ELF-1 (cell line): ENCODE measurements around the gene HDAC4.
A peak's percentile ranks its signal among the peaks of the same experiment; 100 is the strongest.
"Not testable (repeated sequence)": the region's sequence is repeated elsewhere in the genome, so short reads cannot be mapped to it uniquely, and the experiment has no call there.

Experiments
- DNase-seq: peaks from one replicate; pipeline ENCODE4 v3.0.0-alpha.2; 2016; ENCODE audit warnings: low read depth, low spot score

Gene HDAC4

DNA sequence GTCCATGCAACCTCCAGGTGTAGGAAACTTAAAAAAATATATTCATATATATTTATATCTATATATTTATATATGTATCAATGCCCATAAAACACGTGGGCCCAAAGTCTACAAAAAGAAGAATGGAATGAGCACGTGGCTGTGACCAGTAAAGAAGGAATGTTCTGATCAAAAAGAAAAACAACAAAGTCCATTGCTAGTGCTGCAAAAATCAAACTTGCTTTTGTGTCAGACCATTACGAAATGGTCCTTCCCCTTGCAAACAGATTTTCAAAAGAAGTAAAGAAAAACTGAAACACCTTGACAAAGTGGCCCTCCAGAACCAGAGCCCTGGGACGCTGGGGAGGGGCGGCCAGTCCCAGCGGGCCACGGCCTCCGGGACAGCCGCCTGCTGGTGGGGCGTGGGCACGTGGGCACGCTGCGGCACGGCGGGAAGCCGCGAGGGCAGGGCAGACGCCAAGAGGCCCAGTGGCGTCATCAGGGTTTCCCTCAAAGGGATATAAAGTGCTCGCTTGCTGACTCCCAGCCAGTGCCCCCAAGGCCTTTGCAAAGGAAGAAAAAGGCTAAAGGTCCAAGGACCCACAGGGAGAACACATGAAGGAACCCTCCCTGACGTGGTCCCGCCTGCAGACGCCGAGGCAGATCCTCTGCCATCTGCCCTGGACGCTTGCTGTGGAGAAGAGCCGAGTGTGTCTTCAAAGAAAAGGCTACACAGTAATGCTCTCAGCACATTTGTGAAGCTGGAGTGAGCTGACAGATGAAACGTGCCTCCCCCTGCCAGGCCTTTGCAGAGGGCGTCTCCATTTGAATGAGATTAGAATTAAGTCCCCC lies 351.2 kb downstream of the HDAC4 start:
- DNase-seq = no peak

DNA sequence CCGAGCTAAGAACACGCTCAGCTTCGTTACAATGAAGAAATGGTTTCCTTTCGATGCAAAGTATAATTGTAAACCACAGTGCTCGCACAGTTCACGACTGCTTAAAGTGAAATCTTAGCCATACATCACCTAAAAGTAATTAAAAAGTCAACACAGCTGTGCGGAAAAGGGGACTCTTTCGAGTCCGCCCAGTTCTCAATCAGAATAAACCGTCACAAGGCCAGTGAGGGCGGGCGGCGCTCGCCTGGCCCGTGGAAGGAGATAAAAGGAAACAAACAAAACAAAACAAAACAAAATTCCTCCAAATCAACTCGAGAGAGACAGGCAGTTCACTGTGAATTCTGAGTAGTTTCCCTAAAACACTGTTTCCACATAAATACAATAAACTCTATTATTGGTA lies 352.1 kb downstream of the HDAC4 start:
- DNase-seq = no peak

DNA sequence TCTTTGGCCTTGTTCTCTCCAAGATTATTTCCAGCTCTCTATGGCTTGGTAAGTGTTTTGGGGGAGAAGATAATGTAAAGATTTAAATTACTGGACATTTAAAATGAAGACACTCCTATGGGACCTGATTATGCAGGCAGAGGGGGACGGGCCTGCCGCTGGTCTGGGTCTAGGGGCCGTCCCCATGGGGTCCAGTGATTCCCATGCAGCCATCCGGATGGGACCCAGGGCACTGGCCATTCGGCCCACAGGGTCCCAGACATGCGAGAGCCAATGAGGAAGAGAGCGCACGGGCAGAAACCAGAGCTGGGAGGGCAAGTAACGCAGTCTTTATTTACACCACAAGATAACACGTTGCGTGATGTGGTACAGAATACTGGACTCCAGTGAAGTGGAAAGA lies 353.0 kb downstream of the HDAC4 start:
- no peak for DNase-seq

DNA sequence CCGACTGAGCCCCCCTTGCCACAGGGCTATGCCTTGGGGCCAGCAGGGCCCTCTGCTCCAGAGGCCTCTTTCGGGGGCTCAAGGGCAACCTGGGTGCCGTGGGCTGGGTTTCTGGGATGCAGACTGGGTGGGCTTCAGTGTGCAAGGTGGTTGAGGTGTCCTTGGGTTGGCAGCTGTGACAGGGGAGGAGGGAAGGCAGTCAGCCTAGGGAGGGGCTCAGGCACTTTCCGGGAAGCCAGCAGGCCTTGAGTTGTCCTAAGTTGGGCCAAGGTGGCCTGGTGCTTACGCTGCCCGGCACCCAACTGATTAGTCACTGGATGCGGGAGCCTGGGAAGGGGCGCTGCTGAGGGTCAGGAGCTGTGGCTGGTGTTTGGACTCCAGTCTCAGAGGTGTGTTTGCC lies 353.4 kb downstream of the HDAC4 start:
- DNase-seq = no peak

DNA sequence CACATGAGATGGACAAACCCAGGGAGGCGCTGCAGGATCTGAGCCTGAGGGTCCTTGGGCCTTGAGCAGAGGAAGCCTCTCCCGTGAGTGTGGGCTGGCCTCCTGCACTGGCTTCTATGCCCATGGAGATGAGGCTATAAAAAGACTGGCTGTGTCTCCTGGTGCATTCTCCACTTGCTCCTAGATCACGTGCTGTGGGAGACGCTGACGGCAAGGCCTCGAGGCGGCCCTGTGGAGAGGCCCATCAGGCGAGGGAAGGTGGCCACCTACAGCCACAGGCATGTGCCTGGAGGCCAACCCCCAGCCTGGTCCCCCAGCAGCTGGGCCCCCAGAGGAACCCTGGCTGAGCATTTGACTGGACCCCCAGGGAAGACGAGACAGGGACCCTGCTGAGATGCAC lies 354.0 kb downstream of the HDAC4 start:
- no peak for DNase-seq

DNA sequence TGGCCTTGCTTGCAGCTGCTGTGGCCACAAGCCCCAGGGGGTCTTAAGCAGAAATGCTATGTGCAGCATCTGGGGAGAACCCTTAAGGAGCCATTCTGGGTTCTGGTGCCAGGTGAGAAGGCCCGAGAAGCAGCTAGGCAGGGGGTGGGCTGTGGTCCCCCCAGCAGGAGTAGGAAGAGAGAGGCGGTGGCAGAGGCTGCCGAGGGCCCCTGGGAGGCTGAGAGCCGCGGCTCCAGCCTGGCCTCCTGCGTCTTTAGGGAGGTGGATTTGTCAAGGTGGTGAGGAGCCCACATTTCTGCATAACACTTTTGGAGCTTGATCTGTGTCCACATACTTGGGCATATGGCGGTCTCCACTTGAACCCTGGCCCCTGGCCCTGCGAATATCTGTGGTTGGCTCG lies 356.5 kb downstream of the HDAC4 start:
- no peak for DNase-seq

DNA sequence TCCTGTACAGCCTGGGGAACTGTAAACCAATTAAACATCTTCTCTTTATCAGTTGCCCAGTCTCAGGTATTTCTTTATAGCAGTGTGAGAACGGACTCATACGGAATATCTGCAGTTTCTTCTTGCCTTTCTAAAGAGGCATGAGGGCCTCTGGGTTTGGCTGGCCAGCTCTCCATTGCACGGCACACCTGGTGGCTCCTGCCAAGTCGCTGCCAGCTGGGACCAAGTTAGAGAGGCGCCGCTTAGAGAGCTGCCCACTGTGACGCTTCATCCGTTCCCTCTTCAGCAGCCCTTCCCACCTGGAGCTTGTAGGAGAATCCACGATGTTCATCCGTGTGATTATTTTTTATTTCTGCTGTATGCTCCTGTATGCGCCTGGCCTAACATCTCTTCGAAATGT lies 357.5 kb downstream of the HDAC4 start:
- no peak for DNase-seq

DNA sequence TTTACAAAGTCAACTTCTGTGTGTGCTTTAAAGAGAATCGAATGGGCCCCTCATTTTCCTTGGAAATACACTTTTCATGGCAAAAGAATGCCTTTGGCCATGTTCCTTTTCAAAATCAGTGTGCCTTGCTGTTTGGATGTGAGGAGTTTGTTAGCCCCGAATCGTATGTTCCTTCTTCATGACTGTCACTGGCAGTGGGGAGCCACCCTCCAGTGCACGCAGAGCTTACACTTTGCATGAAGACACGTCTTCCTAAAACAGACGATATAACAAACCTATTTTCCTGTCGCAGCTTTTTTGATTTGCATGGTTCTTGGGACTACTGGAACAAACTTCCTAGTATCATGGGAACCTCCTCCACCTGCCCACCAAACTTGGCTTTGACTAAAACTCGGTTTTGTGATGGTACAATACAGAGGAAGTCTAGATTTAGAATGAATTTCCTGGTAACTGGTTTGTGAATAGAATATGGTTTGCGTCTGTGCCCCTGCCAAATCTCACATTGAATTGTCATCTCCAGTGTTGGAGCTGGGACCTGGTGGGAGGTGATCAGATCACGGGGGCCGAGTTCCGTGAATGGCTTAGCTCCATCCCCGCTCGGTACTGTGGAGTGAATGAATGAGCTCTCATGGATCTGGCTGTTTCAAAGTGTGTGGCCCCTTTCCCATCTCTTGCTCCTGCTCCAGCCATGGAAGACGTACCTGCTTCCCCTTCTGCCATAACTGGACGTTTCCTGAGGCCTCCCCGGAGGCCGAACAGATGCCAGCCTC lies 358.1 kb downstream of the HDAC4 start:
- DNase-seq = no peak

DNA sequence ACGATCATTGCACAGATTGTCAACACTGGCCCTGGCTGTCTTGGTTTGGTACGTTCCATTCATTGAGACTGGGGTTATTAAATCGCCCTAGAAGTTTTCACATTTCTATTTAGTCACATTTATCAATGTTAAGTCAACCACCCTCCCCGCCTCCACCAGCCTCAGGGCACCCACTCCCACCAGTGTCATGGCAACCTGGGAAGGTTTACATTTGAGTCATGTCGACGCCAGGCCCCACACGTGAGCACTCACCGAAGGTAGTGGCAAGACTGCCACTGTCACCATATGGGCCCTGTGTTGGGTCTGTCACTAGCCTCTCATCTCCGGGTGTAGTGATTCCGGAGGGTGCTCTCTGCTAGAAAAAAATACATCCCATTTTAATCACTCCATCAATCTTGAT lies 358.8 kb downstream of the HDAC4 start:
- DNase-seq = no peak

DNA sequence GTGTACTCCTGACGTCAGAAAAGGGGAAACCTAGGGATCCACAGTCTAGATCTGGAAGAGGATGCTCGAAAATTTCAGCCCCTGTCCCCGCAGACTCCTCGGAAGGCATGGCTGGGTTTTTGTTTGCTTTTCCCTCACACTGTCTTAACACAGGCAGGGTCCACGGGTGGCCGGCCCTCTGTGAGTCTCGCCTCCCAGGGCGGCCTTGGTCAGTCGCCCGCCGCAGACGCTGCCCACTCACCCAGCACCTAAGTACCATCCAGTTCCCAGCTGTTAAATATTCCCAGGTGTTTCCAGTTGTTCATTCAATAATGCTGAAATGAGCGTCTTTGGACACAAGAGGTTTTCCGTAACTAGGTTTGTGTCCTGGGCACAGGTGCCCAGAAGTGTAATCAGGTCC lies 359.8 kb downstream of the HDAC4 start:
- no peak for DNase-seq

DNA sequence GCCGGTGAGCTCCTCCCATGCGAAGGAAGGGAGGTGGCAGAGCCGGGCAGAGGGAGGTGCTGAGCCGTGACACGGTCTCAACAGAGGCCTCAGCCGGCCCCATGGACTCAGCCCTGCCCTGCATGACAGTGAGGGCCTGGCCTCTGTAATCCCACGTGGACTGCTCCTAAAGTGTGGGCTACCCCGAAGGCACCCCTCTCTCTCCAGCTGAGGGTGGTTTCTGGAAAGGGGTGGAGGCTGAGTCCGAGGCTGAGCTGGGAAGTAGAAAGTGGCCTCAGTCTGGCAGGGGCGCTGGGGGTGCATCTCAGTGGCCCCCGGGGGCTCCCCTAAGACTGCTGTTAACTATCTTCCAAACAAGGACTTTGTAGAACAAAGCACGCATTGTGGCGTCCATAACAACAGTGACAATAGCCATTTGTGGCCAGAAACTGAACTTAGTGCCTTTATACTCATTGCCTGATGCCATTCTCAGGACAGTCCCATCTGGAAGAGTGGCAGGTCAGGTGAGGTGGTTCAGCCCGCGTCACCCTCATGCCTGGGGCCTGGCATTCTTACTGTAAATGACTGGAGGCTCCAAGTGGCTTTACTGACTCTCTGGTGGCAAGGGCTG lies 360.6 kb downstream of the HDAC4 start:
- no peak for DNase-seq

DNA sequence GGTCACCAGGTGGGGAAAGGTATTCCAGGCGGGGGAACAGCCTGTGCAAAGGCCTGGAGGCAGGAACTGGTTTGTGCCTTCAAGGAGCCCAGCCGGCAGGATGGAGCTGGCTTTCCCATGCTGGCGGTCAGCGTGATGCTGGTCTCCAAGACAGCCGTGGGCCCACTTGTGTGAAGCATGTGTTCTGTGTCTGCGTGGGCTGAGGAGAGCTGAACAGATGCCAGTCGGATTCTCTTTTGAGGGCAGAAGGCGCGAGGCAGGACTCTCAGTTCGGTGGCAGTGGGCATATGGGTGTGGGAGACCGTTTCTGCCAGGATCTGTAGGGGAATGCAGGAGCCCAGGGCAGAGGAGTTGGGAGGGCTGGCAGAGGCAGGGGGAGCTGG lies 361.4 kb downstream of the HDAC4 start:
- DNase-seq = no peak

DNA sequence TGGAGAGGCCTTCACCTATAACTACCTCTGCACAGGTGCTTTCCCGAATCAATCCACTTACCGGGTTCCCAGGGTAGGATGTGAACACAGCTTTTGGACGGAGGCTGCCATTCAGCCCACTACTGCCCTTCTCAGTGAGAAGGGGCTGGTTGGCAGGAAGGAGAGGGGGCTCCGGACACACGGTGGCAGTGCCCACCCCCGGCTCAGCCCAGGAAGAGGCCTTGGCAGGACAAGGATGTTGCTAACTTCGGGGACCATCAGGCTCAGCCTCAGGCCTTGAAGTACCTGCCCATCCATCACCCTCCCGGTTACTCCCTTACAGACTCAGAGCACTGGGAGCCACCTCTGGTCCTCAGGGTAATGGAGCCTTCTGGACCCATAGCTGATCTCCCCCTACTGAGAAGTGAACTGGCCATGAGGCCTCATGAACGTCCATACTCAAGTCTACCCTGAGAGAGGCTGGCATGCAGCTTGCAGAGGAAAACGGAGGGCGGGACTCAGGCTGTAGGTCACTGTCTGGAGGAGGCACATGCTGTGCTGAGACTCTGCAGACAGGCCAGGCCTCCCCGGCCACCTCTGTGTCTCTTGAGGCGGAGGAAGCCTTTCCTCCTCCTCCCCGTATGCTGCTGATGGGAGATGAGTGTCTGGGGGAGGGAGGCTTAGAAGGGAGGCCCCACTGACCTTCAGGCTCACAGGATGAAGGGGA lies 361.9 kb downstream of the HDAC4 start:
- no peak for DNase-seq

DNA sequence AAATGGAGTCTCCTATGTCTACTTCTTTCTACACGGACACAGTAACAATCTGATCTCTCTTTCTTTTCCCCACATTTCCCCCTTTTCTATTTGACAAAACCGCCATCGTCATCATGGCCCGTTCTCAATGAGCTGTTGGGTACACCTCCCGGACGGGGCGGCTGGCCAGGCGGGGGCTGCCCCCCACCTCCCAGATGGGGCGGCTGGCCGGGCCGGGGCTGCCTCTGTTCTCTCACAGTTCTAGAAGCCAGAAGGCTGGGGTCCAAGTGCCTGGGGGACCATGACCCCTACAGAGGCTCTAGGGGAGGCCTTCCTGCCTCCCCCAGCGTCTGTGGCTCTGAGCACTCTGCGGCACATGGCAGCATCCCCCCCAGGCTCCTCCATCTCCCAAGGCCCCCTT lies 362.5 kb downstream of the HDAC4 start:
- DNase-seq = not testable (repeated sequence)

DNA sequence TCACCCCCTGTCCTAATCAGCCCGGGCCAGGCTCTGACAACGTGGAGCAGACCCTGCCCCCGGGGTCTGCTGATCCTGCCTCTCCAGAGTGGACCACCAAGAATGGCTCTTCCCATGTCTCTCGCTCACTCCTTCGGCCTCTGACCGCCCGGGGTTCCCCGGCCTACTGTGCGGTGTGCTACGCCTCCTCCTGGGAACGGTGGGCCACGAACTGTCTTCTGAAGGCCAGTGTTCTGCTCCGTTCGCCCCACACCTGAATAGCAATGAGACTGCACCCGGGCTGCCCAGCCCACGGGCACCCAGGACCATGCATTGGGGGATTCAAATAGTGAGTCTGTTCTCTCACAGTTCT lies 363.3 kb downstream of the HDAC4 start:
- DNase-seq = no peak

DNA sequence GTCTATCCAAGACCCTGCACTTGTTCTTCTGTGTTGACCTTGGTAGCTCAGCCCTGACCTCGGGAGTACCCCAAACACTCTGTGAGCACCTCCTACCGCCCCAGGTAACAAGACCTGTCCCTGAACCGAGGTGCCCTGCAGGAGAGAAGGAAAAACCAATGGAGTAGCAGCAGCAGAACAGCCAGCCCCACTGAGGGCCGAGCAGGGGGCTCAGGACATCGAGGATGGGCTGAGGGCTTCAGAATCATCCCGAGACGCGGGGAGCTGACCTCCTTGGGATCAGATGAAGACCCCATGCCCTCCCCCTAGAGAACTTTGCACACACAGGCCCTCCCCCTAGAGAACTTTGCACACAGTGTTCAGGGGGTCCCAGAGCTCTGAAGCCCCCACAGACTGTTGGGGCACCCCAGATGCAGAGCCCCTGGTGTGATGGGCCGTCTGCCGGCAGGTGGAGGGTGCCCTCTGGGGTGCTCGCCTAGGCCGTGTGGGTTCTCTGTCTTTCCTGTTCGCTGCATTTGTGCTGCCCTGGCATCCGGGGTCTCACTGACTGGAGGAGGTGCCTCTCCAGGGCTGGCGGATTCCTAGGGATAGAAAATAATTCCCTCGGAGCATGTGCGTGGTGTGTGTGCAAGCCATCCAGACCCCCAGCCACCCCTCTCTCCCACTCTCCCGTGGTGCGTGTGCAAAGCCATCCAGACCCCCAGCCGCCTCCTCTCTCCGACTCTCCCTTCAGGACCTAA lies 363.8 kb downstream of the HDAC4 start:
- DNase-seq = no peak

DNA sequence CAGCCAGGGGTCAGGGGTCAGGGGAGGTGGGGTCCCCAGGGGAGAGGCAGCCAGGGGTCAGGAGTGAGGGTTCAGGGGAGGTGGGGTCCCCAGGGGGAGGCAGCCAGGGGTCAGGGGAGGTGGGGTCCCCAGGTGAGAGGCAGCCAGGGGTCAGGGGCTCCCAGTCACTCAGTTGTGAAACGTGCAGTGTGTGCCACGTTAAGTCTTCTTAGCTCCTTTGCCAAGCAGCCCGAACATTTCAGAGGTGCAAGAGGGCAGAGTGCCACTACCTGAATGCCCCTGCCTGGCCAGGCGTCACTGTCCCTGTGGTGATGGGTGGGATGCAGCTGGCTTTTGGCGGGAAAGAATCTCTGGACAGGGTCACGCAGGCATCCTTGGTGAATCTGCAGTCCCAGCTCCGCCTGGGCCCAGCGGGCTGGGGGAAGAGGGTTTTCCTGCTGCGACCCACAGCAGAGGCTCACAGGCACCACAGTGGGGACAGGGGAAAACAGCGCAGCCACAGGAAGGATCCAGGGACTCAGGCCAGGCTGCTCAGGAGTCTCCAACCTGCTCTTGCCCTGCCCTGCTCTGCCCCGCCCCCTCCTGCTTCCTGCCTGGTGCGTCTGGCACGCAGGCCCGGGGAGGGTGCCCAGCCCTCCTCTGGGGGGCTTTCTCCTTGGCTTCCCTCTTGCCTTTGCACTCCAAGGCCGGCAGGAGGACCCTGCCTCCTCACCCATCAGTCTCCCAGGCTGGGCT lies 364.7 kb downstream of the HDAC4 start:
- DNase-seq = peak; percentile 27

DNA sequence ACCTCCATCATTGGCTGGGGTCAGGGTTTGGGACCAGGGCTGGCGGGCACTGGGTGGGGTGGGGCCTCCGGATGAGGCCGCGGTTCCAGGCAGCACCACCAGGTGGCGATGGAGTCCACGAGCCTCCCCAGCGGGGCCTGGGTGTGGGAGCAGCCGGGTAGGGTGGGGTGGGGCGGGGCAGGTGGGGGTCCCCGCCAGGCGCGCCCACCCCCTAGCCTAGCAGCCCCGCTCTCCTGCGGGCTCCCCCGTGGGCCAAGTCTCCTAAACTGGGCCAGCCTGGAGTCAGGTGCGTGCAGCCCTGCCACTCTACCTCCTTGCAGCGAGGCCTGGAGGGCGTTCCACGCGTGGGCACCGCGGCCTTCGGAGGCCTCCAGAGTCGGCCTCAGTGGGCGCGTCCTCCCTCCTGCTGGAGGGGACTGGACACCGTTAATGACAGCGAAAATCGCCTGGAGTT lies 365.4 kb downstream of the HDAC4 start:
- peak; percentile 62 for DNase-seq

DNA sequence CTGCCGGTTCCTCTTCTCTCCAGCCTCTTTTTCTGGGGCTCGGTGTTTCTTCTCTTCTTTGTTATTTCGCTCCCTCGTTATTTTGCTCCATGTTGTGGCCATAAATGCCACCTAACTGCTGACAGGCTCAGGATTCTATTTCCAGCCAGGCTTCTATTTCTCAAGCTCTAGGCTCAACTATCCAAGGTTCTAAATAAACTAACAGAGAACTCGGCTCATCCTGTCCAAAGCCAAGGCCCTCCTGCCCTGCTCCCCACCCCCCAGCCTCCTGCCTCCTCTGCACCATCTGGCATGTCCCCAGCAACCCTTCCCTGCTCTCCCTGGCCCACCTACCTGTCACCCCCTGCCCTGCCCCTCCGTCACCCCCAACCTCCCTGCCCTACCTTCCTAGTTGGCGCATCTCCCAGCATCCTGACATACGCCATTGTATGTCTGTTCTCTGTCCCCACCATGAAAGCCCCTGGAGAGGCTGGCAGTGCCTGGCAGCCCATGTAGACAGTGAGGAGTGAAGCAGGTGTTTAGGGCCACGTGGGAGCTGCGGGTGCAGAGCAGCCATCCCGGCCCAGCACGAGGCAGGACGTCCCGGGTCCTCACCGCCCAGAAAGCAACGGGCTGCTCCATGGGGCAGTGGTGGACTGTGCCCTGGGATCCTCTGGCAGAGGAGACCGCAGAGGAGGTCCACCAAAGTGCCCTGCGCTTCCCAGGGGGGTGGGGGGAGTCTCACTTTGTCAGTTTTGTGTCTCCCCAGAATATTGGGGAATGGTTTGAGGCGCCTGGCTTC lies 366.1 kb downstream of the HDAC4 start:
- DNase-seq = no peak
